K562 (cell line): ENCODE data around the gene RCOR2. TPM values are rescaled to one million over a fixed set of nuclear protein-coding genes. Genes with fewer than 3 reads are reported as not detected.

Source experiments
- ATF2 ChIP-seq: sonication (generic); formaldehyde crosslinking; IDR thresholded peaks from 2 replicates; pipeline ENCODE4 v1.8.1; 2022; ENCODE audit warnings: missing genetic modification reagents
- CBFA2T2 ChIP-seq: fragments of 450-650 bp; conservative IDR thresholded peaks from 2 replicates; pipeline ENCODE4 v1.6.1; 2017; ENCODE audit warnings: mild to moderate bottlenecking
- DACH1 ChIP-seq: fragments of 450-650 bp; IDR thresholded peaks from 2 replicates; pipeline ENCODE4 v1.6.1; 2018; ENCODE audit not compliant: partially characterized antibody
- DEAF1 ChIP-seq: fragments of 450-650 bp; formaldehyde crosslinking; IDR thresholded peaks from 2 replicates; pipeline ENCODE4 v1.4.0; 2020; ENCODE audit warnings: mild to moderate bottlenecking, moderate library complexity
- HDAC1 ChIP-seq, 2 experiments: fragments of 450-650 bp; IDR thresholded peaks; 2 replicates each; pipeline ENCODE4 v1.6.1; 2016 to 2017; ENCODE audit warnings: inconsistent platforms in 1 of 2, mild to moderate bottlenecking in 1 of 2, moderate library complexity in 1 of 2
- KLF10 ChIP-seq: fragments of 250-450 bp; sonication (Bioruptor Pico); IDR thresholded peaks from 2 replicates; pipeline ENCODE4 v1.6.1; 2021; ENCODE audit warnings: matching md5 sums
- MCM5 ChIP-seq: fragments of 450-650 bp; IDR thresholded peaks from 2 replicates; pipeline ENCODE4 v1.6.1; 2016; ENCODE audit warnings: low read depth
- MGA ChIP-seq: fragments of 450-650 bp; IDR thresholded peaks from 2 replicates; pipeline ENCODE4 v1.6.1; 2016; ENCODE audit warnings: mild to moderate bottlenecking, moderate library complexity
- NBN ChIP-seq: fragments of 450-650 bp; IDR thresholded peaks from 2 replicates; pipeline ENCODE4 v1.6.1; 2016; ENCODE audit warnings: low read depth, mild to moderate bottlenecking
- PPARD ChIP-seq: fragments of 250-450 bp; sonication (Bioruptor Pico); IDR thresholded peaks from 2 replicates; pipeline ENCODE4 v1.8.0; 2022; ENCODE audit warnings: inconsistent platforms, mild to moderate bottlenecking, moderate library complexity
- SRSF9 ChIP-seq: fragments of 200-400 bp; formaldehyde crosslinking; IDR thresholded peaks from 2 replicates; pipeline ENCODE4 v1.6.1; 2017; ENCODE audit warnings: low read depth, low read length, borderline replicate concordance
- ZBTB9 ChIP-seq: fragments of 450-650 bp; formaldehyde crosslinking; IDR thresholded peaks from 2 replicates; pipeline ENCODE4 v1.4.0; 2020; ENCODE audit warnings: mild to moderate bottlenecking, moderate library complexity
- ZEB2 ChIP-seq: fragments of 450-650 bp; IDR thresholded peaks from 2 replicates; pipeline ENCODE4 v1.6.1; 2016
- ZNF384 ChIP-seq: IDR thresholded peaks from 2 replicates; pipeline ENCODE4 v1.6.1; 2012; ENCODE audit warnings: low read depth, low read length, improper control_type of control experiment
- polyA plus RNA-seq, 8 experiments: library from polyadenylated mRNA; depleted of rRNA in 4 of 8; stranded (reverse) in 5 of 8; unstranded in 3 of 8; fragments of >200 nt; fragmentation: Nextera tagmentation in 2 of 8; fragmentation: Illumina TruSeq in 1 of 8; extraction: Ambion mirVana in 2 of 8; extraction: Trizol in 1 of 8; gene quantifications; 2 replicates each; pipeline versions ENCODE4 v1.2.1 to v1.2.3, GENCODE V29; 2011 to 2014; ENCODE audit warnings: inconsistent platforms in 1 of 8, missing spikeins in 1 of 8
- total RNA-seq, 7 experiments: library from RNA; depleted of rRNA in 6 of 7; stranded (reverse); fragments of >200 nt in 6 of 7; fragmentation: Illumina TruSeq in 2 of 7; extraction: Trizol in 2 of 7; gene quantifications; 2 replicates each; pipeline versions ENCODE4 v1.2.1 to v1.2.3, GENCODE V29; 2011 to 2021; ENCODE audit warnings: low replicate concordance in 1 of 7

The RCOR2 gene
- total and polyA plus RNA-seq, 9 of the 15 experiments (the other 6 are each of a cell fraction or from before 2014, with no cell fraction given), result 0.04 to 6.5 (median 2.5) TPM; not detected in 1

DNA sequence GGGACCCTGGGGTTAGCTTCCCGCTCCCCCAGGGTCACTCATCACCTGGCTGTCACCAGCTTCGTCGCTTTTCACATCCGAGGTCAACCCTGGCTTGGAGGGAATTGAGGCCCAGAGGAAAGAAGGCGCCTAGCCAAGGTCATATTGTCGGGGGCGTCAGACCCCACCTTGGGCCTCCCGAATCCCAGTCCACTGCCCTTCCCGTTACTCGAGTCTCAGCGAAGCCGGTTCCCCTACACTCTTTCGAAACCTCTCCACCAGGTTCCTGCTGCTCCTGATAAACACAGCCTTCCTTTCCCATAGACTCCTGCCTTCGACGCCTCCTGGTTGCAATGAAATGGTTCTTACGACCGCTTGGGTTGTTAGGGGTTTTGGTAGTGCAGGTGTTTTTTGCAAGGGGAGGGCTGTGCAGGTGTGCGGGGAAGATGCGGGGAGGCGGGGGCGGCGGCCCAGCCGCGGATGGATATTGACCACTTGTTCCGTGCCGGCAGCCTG is 22.5 kb upstream of the RCOR2 start (continued):
- TF ChIP-seq DEAF1 (CRISPR knock-in tag) (no peak), ZEB2 (peak; percentile 76), DACH1 (no peak), ZNF384 (no peak), MCM5 (no peak), HDAC1 (IDR thresholded peaks at IDR 0.05) (peak in 1 of 2 experiments; percentile 42; a peak in 1 of 4 replicates), SRSF9 (no peak), ATF2 (CRISPR knock-in tag) (no peak), KLF10 (CRISPR knock-in tag) (no peak), PPARD (CRISPR knock-in tag) (no peak), MGA (peak; percentile 35; the same call in 1 of the 2 replicates), CBFA2T2 (no peak), NBN (no peak), ZBTB9 (CRISPR knock-in tag) (no peak)
